Measurements from ENCODE around the gene ABCD1. TPM values are rescaled to one million over a fixed set of nuclear protein-coding genes. Genes with fewer than 3 reads are reported as not detected.
"Not testable (repeated sequence)": the region's sequence is repeated elsewhere in the genome, so short reads cannot be mapped to it uniquely, and the experiment has no call there.

Gene ABCD1
- total RNA-seq, 1 experiment from 2014 or later = 5.3 TPM

- no peak for DNase-seq (ENCODE audit: low spot score)
- in situ Hi-C loops (cut with HindIII; ENCODE audit: low sequenced_read_pairs) = no loop called here
These were observed 4.4 kb downstream of the ABCD1 start for GRCh38 chrX:153728951-153729631.

DNA sequence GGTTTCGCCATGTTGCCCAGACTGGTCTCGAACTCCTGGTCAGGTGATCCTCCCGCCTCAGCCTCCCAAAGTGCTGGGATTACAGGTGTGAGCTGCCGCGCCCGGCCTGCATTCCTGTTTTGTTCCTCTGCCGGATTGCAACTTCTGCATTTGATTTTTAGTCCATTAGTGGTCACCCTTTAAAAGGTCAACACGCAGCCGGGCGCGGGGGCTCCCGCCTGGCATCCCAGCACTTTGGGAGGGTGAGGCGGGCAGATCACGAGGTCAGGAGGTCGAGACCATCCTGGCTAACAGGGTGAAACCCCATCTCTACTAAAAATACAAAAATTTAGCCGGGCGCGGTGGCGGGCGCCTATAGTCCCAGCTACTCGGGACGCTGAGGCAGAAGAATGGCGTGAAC is 5.5 kb downstream of the ABCD1 start:
- DNase-seq (ENCODE audit: low spot score); in situ Hi-C loops (cut with HindIII; ENCODE audit: low sequenced_read_pairs): not testable (repeated sequence)

- in situ Hi-C loops (cut with HindIII; ENCODE audit: low sequenced_read_pairs) = no loop called here
- DNase-seq (ENCODE audit: low spot score) = no peak
These were observed 6.6 kb downstream of the ABCD1 start for GRCh38 chrX:153731117-153731844.

DNA sequence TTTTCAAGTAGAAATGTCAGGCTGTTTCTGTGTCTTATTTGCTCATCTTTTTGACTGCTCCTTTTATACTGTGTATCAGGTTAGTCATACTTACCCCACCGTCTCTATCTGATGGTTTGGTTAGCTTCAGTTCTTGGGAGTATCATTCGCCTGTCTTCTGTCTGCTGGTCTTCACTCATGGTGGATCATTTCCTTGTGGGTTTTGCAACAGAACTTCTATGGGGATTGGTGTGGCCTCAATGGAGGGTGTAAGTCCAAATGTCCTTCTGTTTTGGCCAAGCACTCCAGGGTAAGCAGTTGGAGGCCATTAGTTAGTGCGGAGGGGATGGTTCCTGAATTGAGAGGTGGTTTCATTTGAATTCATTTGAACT is 7.2 kb downstream of the ABCD1 start:
- in situ Hi-C loops (cut with HindIII; ENCODE audit: low sequenced_read_pairs) = no loop called here
- DNase-seq (ENCODE audit: low spot score) = no peak

GRCh38 chrX:153732401-153732800 is 7.7 kb downstream of the ABCD1 start:
- DNase-seq (ENCODE audit: low spot score) = no peak
- in situ Hi-C loops (cut with HindIII; ENCODE audit: low sequenced_read_pairs) = no loop called here

GRCh38 chrX:153733651-153734240 is 9.1 kb downstream of the ABCD1 start:
- DNase-seq (ENCODE audit: low spot score) = no peak
- in situ Hi-C loops (cut with HindIII; ENCODE audit: low sequenced_read_pairs) = no loop called here

DNA sequence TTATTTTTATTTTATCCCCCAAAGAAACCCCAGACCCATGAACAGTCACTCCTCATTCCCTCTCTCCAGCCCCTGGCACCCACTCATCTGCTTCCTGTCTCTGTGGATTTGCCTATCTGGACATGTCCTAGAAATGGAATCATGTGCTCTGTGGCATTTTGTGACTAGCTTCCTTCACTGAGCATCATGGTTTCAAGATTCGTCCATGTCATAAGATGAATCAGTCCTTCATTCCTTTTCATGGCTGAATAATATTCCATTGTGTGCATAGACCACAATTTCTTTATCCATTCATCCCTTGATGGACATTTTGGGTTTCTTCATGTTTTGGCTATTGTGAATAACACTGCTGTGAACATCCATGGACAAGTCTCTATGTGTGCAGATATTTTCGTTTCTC is 10.2 kb downstream of the ABCD1 start:
- DNase-seq (ENCODE audit: low spot score) = no peak
- in situ Hi-C loops (cut with HindIII; ENCODE audit: low sequenced_read_pairs) = no loop called here

- in situ Hi-C loops (cut with HindIII; ENCODE audit: low sequenced_read_pairs) = no loop called here
- DNase-seq (ENCODE audit: low spot score) = no peak
These were observed 10.6 kb downstream of the ABCD1 start for GRCh38 chrX:153735274-153735673.

DNA sequence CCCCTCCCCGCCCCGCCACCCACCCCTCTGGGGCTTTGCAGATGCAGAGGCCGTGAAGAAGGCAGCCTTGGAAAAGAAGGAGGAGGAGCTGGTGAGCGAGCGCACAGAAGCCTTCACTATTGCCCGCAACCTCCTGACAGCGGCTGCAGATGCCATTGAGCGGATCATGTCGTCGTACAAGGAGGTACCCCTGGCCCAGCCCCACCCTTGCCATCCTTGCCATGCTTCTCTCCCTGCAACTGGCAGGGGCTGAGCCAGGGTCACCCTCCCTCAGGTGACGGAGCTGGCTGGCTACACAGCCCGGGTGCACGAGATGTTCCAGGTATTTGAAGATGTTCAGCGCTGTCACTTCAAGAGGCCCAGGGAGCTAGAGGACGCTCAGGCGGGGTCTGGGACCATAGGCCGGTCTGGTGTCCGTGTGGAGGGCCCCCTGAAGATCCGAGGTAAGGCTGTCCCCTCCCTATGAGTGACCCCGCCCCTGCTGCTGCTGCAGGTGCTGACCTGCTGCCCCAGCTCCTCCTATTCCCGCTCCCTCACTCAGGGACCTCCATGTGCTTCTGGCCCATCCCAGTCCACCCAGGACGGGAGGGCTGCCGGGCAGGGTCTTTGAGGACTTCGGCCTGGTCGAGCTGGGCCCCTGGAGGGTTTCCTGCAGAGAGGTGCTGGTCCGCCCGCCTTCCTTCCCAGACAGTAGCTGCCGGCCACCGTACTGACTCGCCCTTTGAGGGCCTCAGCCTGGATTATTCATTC is 11.6 kb downstream of the ABCD1 start:
- DNase-seq (ENCODE audit: low spot score) = no peak
- in situ Hi-C loops (cut with HindIII; ENCODE audit: low sequenced_read_pairs) = no loop called here

DNA sequence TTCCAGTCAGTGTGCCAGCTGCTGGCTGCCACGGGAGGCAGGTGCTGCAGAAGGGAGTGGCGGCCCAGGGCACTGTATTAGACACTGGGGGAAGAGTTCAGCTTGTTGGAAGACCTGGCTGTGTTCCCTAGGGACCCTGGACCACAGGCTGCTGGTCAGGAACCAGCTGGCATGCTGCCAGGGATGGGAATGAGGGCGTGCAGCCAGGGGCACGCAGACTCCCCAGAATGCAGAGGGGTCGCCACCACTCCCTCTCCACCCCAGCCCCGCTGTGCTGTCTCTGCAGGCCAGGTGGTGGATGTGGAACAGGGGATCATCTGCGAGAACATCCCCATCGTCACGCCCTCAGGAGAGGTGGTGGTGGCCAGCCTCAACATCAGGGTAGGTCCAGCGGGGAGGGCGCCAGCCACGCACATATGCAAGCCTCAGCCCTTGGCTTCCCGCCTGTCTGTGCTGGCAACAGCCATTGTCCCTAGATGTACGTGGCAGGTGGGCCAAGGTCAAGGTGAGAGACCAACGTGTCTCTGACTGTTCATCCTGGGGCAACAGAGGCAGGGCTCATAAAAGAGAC is 12.3 kb downstream of the ABCD1 start:
- no peak for DNase-seq (ENCODE audit: low spot score)

DNA sequence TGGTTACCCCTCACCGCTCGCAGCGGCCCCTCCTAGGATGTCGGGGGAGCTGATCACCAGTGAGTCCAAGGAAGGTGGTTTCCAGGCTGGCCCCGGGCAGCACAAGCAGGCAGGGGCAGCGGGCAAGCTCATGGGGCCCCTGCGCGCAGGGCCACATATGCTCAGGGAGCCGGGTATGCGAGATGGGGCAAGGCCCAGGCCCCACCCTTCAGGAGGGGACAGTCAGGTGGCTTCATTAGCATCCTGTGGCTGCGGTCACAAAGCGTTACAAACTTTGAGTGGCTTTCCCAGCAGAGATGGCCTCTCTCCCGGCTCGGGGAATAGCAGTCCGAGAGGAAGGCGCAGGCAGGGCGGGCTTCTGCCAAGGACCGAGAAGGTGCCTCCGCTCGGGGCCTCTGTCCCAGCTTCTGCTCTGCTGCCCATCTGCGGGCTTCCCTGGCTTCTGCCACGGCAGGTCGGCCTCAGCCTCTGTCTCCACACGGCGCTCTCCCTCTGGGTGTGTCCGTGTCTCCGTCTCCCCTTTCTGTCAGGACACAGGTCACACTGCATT is 13.5 kb downstream of the ABCD1 start:
- no peak for DNase-seq (ENCODE audit: low spot score)
- in situ Hi-C loops (cut with HindIII; ENCODE audit: low sequenced_read_pairs) = no loop called here

More for the DNA sequence above, 12.3 kb downstream of the ABCD1 start:
- in situ Hi-C loops (cut with HindIII; ENCODE audit: low sequenced_read_pairs) = no loop called here

DNA sequence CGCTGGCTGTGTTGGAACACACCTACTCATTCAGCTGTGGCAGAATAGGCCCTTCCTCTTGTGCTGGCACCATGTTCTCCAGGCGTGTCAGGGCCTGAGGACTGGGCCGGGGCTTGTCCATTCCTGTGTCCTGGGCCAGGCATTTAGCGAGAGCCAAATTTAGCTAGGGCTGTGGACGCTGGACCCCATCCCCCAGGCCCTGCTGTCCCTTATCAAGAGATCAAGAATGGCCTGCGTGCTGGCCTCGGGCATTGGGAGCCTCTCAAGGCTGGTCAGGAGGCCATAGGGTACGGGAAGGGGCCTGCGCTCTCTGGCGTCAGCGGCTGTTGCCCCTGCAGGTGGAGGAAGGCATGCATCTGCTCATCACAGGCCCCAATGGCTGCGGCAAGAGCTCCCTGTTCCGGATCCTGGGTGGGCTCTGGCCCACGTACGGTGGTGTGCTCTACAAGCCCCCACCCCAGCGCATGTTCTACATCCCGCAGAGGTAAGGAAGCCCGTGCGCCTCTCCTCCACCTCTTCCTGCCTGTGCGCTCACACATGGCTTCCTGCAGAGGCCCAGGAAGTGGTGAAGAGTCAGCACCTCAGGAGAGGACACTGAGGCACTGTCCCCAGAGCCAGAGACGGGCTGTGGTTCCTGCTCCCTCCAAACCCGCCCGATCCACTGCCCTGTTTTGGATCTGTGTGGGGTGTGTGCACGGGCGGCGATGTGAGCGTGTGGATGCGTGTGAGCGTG is 15.3 kb downstream of the ABCD1 start:
- no peak for DNase-seq (ENCODE audit: low spot score)
- in situ Hi-C loops (cut with HindIII; ENCODE audit: low sequenced_read_pairs) = no loop called here

- in situ Hi-C loops (cut with HindIII; ENCODE audit: low sequenced_read_pairs) = no loop called here
- DNase-seq (ENCODE audit: low spot score) = no peak
These were observed 16.1 kb downstream of the ABCD1 start for GRCh38 chrX:153740631-153741222.

- DNase-seq (ENCODE audit: low spot score) = no peak
- in situ Hi-C loops (cut with HindIII; ENCODE audit: low sequenced_read_pairs) = no loop called here
These were observed 16.8 kb downstream of the ABCD1 start for GRCh38 chrX:153741446-153741845.

GRCh38 chrX:153742111-153742510 is 17.5 kb downstream of the ABCD1 start:
- in situ Hi-C loops (cut with HindIII; ENCODE audit: low sequenced_read_pairs); DNase-seq (ENCODE audit: low spot score): not testable (repeated sequence)

DNA sequence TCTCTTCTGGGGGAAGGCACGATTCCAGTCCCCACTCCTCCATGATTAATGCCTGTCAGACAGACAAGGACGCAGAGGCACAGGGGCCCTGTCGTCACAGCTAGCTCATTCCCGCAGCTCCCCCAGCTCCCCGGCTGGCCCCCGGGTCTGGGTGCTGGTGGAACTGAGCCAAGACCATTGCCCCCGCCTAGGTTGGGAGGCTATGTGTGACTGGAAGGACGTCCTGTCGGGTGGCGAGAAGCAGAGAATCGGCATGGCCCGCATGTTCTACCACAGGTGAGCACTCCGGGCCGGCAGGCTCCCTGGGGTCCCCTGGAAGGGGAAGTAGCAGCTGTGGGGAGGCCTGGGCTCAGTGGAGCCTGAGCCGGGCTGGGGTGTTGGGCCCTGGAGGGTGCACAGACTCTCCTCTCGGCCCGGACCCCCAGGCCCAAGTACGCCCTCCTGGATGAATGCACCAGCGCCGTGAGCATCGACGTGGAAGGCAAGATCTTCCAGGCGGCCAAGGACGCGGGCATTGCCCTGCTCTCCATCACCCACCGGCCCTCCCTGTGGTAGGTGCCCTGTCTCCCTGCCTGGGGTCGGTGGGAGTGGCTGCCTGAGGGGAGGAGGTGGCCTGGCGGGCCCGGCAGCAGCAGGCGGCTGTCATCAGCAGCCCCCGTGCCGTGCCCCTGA is 18.3 kb downstream of the ABCD1 start:
- DNase-seq (ENCODE audit: low spot score); in situ Hi-C loops (cut with HindIII; ENCODE audit: low sequenced_read_pairs): not testable (repeated sequence)

DNA sequence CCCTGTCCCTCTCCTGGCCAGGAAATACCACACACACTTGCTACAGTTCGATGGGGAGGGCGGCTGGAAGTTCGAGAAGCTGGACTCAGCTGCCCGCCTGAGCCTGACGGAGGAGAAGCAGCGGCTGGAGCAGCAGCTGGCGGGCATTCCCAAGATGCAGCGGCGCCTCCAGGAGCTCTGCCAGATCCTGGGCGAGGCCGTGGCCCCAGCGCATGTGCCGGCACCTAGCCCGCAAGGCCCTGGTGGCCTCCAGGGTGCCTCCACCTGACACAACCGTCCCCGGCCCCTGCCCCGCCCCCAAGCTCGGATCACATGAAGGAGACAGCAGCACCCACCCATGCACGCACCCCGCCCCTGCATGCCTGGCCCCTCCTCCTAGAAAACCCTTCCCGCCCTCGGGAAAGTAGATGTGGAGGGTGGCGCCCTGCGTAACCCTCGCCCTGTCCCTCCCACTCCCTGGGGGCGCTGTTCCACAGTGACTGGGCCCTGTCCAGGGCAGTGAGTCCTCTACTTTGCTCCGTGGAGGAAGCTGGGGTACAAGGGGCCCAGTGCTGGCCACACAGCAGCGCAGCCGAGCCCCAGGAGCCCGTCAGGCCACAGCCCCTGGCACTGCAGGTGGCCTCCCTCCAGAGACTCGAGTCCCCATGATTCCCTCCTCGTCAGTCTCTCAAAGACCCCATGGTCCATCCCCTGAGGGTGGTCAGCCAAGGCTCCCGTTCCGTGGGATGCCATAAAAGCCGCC is 19.0 kb downstream of the ABCD1 start:
- in situ Hi-C loops (cut with HindIII; ENCODE audit: low sequenced_read_pairs); DNase-seq (ENCODE audit: low spot score): not testable (repeated sequence)

Measured in G401 (cell line).